Kidney glomerular epithelial cell (primary cell): ENCODE results near the gene CFD.
A peak's percentile ranks its signal among the peaks of the same experiment; 100 is the strongest.
"Not testable (repeated sequence)": the region's sequence is repeated elsewhere in the genome, so short reads cannot be mapped to it uniquely, and the experiment has no call there.

Experiments used
- DNase-seq: peaks from one replicate; lab custom pipeline; 2025; lab: John Stamatoyannopoulos, UW

CFD gene

GRCh38 chr19:888581-889385 is 29.3 kb downstream of the CFD start:
- DNase-seq = no peak

- no peak for DNase-seq
These were observed 30.3 kb downstream of the CFD start for GRCh38 chr19:889662-890295.

- DNase-seq = no peak
These were observed 31.4 kb downstream of the CFD start for GRCh38 chr19:890831-891230.

GRCh38 chr19:891421-892200 is 32.1 kb downstream of the CFD start:
- DNase-seq = not testable (repeated sequence)

GRCh38 chr19:892243-892893 is 32.9 kb downstream of the CFD start:
- no peak for DNase-seq

- DNase-seq = peak; percentile 85
These were observed 33.6 kb downstream of the CFD start, which contains the start of the genes MED16 and RNU6-9 for GRCh38 chr19:892894-893689. Gene MED16, minus strand, starts transcription at chr19:893187. Its CDS starts 2,056 bp downstream, at chr19:891131. Gene RNU6-9, plus strand, starts transcription at chr19:893484.

GRCh38 chr19:896434-896833 is 37.0 kb downstream of the CFD start:
- DNase-seq = no peak

GRCh38 chr19:896999-897398 is 37.5 kb downstream of the CFD start:
- DNase-seq = no peak

- DNase-seq = no peak
These were observed 38.1 kb downstream of the CFD start for GRCh38 chr19:897442-898039.

GRCh38 chr19:898663-899062 is 39.2 kb downstream of the CFD start:
- no peak for DNase-seq

GRCh38 chr19:899336-900042 is 40.0 kb downstream of the CFD start:
- no peak for DNase-seq

GRCh38 chr19:900043-900301 is 40.5 kb downstream of the CFD start:
- DNase-seq = no peak

- no peak for DNase-seq
These were observed 41.0 kb downstream of the CFD start for GRCh38 chr19:900302-901111.

GRCh38 chr19:901216-902092 is 42.0 kb downstream of the CFD start:
- no peak for DNase-seq

- DNase-seq = no peak
These were observed 42.6 kb downstream of the CFD start for GRCh38 chr19:902093-902370.

GRCh38 chr19:902446-903226 is 43.2 kb downstream of the CFD start:
- no peak for DNase-seq

- no peak for DNase-seq
These were observed 43.9 kb downstream of the CFD start for GRCh38 chr19:903266-903797.

- DNase-seq = no peak
These were observed 45.1 kb downstream of the CFD start for GRCh38 chr19:904545-904944.
